GM12878 (cell line): Measurements from ENCODE around the gene REPS2. TPM values are rescaled to one million over a fixed set of nuclear protein-coding genes. Genes with fewer than 3 reads are reported as not detected.

ENCODE experiments used
- ATAC-seq: fragments of 200-7000 bp; cut with Tn5 transposase; 3 replicates; pipeline ENCODE4 v1.9.1; 2020; ENCODE audit warnings: mild to moderate bottlenecking, moderate library complexity
- BruUV-seq: library from RNA; stranded (reverse); fragments of 400-500 nt; replicated peaks from 2 replicates; lab custom pipeline; 2021; lab: Mats Ljungman, UMichigan
- CTCF ChIA-PET: fragments of 300-600 bp; sonication (Branson Sonifier 250); formaldehyde crosslinking; extraction: SDS; loops from one replicate; lab custom pipeline; 2021; ENCODE audit warnings: inconsistent platforms; lab: Yijun Ruan, JAX
- POLR2A ChIA-PET: fragments of 350-600 bp; formaldehyde crosslinking; extraction: SDS; loops from one replicate; lab custom pipeline; 2021; ENCODE audit warnings: inconsistent platforms; lab: Charles Lee
- RAD21 ChIA-PET: fragments of 300-600 bp; sonication (Branson Sonifier 250); formaldehyde crosslinking; loops from one replicate; lab custom pipeline; 2023; ENCODE audit warnings: antibody characterized with exemption; ENCODE audit not compliant: unreplicated experiment; lab: Charles Lee
- SMC1A ChIA-PET: fragments of 300-600 bp; sonication (Branson Sonifier 250); formaldehyde crosslinking; loops from one replicate; lab custom pipeline; 2023; ENCODE audit not compliant: unreplicated experiment, uncharacterized antibody; lab: Charles Lee
- DNase-seq: peaks from one replicate; pipeline ENCODE4 v3.0.0-alpha.2; 2011; ENCODE audit warnings: low read depth, low spot score
- FAIRE-seq: peaks from 3 replicates; lab custom pipeline; 2011; peaks lifted over from hg19 to GRCh38; lab: Jason Lieb, UNC
- H2AFZ ChIP-seq: 2 replicates; pipeline ENCODE4 v1.6.0; 2011; ENCODE audit warnings: low read depth, low read length, control low read depth; ENCODE audit not compliant: control insufficient read depth
- H3K27ac ChIP-seq: 2 replicates; pipeline ENCODE4 v1.5.1; 2011; ENCODE audit warnings: control low read depth; ENCODE audit not compliant: control insufficient read depth, insufficient read depth
- H3K27me3 ChIP-seq, 2 experiments: replicated peaks in 1 of 2; 2 replicates each; pipeline versions ENCODE4 v1.6.0 to v1.6.1; 2011; ENCODE audit warnings: low read length in 1 of 2; ENCODE audit not compliant: control insufficient read depth in 2 of 2, insufficient read depth in 2 of 2
- H3K36me3 ChIP-seq, 2 experiments: 2 replicates each; pipeline ENCODE4 v1.5.1; 2011; ENCODE audit warnings: low read length in 1 of 2; ENCODE audit not compliant: control insufficient read depth in 2 of 2, insufficient read depth in 2 of 2
- H3K4me1 ChIP-seq: 2 replicates; pipeline ENCODE4 v1.6.1; 2011; ENCODE audit warnings: mild to moderate bottlenecking, low read length, moderate library complexity, mixed read lengths; ENCODE audit not compliant: control insufficient read depth, insufficient read depth
- H3K4me2 ChIP-seq: 2 replicates; pipeline ENCODE4 v1.6.0; 2011; ENCODE audit warnings: control low read depth; ENCODE audit not compliant: control insufficient read depth, insufficient read depth
- H3K4me3 ChIP-seq: fragments of 200-600 bp; sonication (generic); 2 replicates; pipeline ENCODE4 v1.5.1; 2016
- H3K79me2 ChIP-seq: 2 replicates; pipeline ENCODE4 v1.6.0; 2011; ENCODE audit warnings: low read length; ENCODE audit not compliant: control insufficient read depth, insufficient read depth
- H3K9ac ChIP-seq: 2 replicates; pipeline ENCODE4 v1.8.0; 2011; ENCODE audit warnings: low read length, control low read depth, mixed read lengths; ENCODE audit not compliant: control insufficient read depth, insufficient read depth
- H3K9me3 ChIP-seq: replicated peaks from 3 replicates; pipeline ENCODE4 v1.5.1; 2011; ENCODE audit warnings: mild to moderate bottlenecking, low read length; ENCODE audit not compliant: control insufficient read depth, insufficient read depth
- H4K20me1 ChIP-seq: 2 replicates; pipeline ENCODE4 v1.6.0; 2011; ENCODE audit not compliant: control insufficient read depth, insufficient read depth
- CHD1 ChIP-seq: IDR thresholded peaks from 2 replicates; pipeline ENCODE4 v1.6.1; 2012; ENCODE audit warnings: low read depth, low read length, improper control_type of control experiment
- FOXM1 ChIP-seq: IDR thresholded peaks from 2 replicates; pipeline ENCODE4 v1.6.1; 2012; ENCODE audit warnings: low read depth, mild to moderate bottlenecking, inconsistent platforms, low read length, moderate library complexity
- MYB ChIP-seq: fragments of 150-350 bp; IDR thresholded peaks from 2 replicates; pipeline ENCODE4 v1.6.1; 2014; ENCODE audit warnings: mild to moderate bottlenecking, low read depth, low read length, borderline replicate concordance
- POLR2AphosphoS2 ChIP-seq: IDR thresholded peaks from 2 replicates; pipeline ENCODE4 v1.6.1; 2011; ENCODE audit warnings: low read depth, mild to moderate bottlenecking, low read length, improper control_type of control experiment, moderate library complexity
- SMARCA5 ChIP-seq: fragments of 450-650 bp; IDR thresholded peaks from 2 replicates; pipeline ENCODE4 v1.6.1; 2017; ENCODE audit warnings: mild to moderate bottlenecking
- STAT3 ChIP-seq: IDR thresholded peaks from 2 replicates; pipeline ENCODE4 v1.6.1; 2011; ENCODE audit warnings: low read depth, low read length, improper control_type of control experiment
- TAF1 ChIP-seq: IDR thresholded peaks from 2 replicates; pipeline ENCODE4 v1.6.1; 2011; ENCODE audit warnings: mild to moderate bottlenecking, low read depth, low read length, borderline replicate concordance
- TCF12 ChIP-seq: IDR thresholded peaks from 2 replicates; pipeline ENCODE4 v1.6.1; 2011; ENCODE audit warnings: low read depth, mild to moderate bottlenecking, low read length
- USF2 ChIP-seq: IDR thresholded peaks from 2 replicates; pipeline ENCODE4 v1.6.1; 2011; ENCODE audit warnings: low read depth, low read length, improper control_type of control experiment, borderline replicate concordance
- WGBS: methylation state at CpG from one replicate; pipeline ENCODE4 v1.1.6; 2016; ENCODE audit warnings: low lambda C conversion rate; ENCODE audit not compliant: insufficient replicate concordance, insufficient coverage; ENCODE audit errors: missing lambda C conversion rate; 5-methylcytosine and 5-hydroxymethylcytosine counted together
- in situ Hi-C: fragments of 300-500 bp; cut with MboI; formaldehyde crosslinking; loops from 9 replicates; pipeline ENCODE4 v1.14.3; 2018; ENCODE audit warnings: mixed read lengths
- intact Hi-C: fragments of 100-400 bp; cut with micrococcal nuclease; formaldehyde crosslinking; loops from one replicate; pipeline ENCODE4 v1.14.2; 2022; ENCODE audit not compliant: unreplicated experiment
- polyA plus RNA-seq, 11 experiments: library from polyadenylated mRNA; depleted of rRNA in 4 of 11; unstranded in 6 of 11; stranded (reverse) in 5 of 11; fragments of >200 nt; fragmentation: Nextera tagmentation in 4 of 11; fragmentation: Illumina TruSeq in 1 of 11; extraction: Ambion mirVana in 4 of 11; extraction: Trizol in 1 of 11; gene quantifications; 1 replicate in 1 of 11; 2 replicates in 10 of 11; pipeline versions ENCODE4 v1.2.1 to v1.2.3, GENCODE V29; 2011 to 2016; ENCODE audit warnings: inconsistent platforms in 2 of 11, missing spikeins in 2 of 11, low read depth in 1 of 11
- total RNA-seq, 4 experiments: library from RNA; depleted of rRNA in 3 of 4; stranded (reverse); fragments of >200 nt in 3 of 4; fragmentation: Illumina TruSeq in 1 of 4; extraction: Trizol in 1 of 4; gene quantifications; 2 replicates each; pipeline versions ENCODE4 v1.2.1 to v1.2.3, GENCODE V29; 2013 to 2021
- TF ChIP-seq, protein P1 (sequence below): fragments of 450-650 bp; formaldehyde crosslinking; IDR thresholded peaks from 2 replicates; pipeline ENCODE4 v1.4.0; 2020; ENCODE audit warnings: mild to moderate bottlenecking, moderate library complexity

The REPS2 gene
- total and polyA plus RNA-seq, 10 of the 15 experiments (the other 5 are each of a cell fraction or from before 2014, with no cell fraction given), result 2.1 to 6.8 (median 3.9) TPM

- in situ Hi-C loops, result no loop called here
- WGBS, result 0% methylated on average over 2 of the region's 2 CpGs
- no peaks in the 10 kb centered on the region for H3K9me3 ChIP-seq
- ATAC-seq (no peak), FAIRE-seq (no peak), DNase-seq (no peak)
- H3K79me2 ChIP-seq, result no peaks in the 10 kb centered on the region
- no peaks in the 10 kb centered on the region for H4K20me1 ChIP-seq
- no peak overlapping the region for H3K4me3 ChIP-seq
- ChIA-PET RAD21 (no interaction called here), CTCF (interaction anchor here (1.3 to 2.3 kb wide), 6 partner anchors 7 to 539 kb away, joined by 3 to 16 read pairs (median 6); no protein-coding TSS in a partner anchor), POLR2A (no interaction called here), SMC1A (interaction anchor here (0.6 to 3.8 kb wide), 5 partner anchors 9 to 170 kb away, joined by 3 to 20 read pairs (median 3); no protein-coding TSS in a partner anchor)
- no peaks in the 10 kb centered on the region for H3K36me3 ChIP-seq
- H3K27ac ChIP-seq, result no peak overlapping the region
- intact Hi-C loops, result no loop called here
- H2AFZ ChIP-seq, result no peak overlapping the region
- TF ChIP-seq CHD1, result no peak
- TF ChIP-seq FOXM1, result no peak
- TF ChIP-seq TAF1, result no peak
- TF ChIP-seq STAT3, result no peak
- TF ChIP-seq MYB, result no peak
- TF ChIP-seq TCF12, result no peak
- TF ChIP-seq, protein P1, sequence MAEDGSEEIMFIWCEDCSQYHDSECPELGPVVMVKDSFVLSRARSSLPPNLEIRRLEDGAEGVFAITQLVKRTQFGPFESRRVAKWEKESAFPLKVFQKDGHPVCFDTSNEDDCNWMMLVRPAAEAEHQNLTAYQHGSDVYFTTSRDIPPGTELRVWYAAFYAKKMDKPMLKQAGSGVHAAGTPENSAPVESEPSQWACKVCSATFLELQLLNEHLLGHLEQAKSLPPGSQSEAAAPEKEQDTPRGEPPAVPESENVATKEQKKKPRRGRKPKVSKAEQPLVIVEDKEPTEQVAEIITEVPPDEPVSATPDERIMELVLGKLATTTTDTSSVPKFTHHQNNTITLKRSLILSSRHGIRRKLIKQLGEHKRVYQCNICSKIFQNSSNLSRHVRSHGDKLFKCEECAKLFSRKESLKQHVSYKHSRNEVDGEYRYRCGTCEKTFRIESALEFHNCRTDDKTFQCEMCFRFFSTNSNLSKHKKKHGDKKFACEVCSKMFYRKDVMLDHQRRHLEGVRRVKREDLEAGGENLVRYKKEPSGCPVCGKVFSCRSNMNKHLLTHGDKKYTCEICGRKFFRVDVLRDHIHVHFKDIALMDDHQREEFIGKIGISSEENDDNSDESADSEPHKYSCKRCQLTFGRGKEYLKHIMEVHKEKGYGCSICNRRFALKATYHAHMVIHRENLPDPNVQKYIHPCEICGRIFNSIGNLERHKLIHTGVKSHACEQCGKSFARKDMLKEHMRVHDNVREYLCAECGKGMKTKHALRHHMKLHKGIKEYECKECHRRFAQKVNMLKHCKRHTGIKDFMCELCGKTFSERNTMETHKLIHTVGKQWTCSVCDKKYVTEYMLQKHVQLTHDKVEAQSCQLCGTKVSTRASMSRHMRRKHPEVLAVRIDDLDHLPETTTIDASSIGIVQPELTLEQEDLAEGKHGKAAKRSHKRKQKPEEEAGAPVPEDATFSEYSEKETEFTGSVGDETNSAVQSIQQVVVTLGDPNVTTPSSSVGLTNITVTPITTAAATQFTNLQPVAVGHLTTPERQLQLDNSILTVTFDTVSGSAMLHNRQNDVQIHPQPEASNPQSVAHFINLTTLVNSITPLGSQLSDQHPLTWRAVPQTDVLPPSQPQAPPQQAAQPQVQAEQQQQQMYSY (CRISPR knock-in tag), result no peak
- TF ChIP-seq SMARCA5, result no peak
- no peak for TF ChIP-seq POLR2AphosphoS2
- TF ChIP-seq USF2, result no peak
- no peak overlapping the region for H3K9ac ChIP-seq
- no TSS peak for BruUV-seq
- no peaks in the 10 kb centered on the region for H3K4me1 ChIP-seq
- H3K27me3 ChIP-seq, result 0 out of 4 replicates have a peak, but pooled peaks cover 0 to 2% of the 10 kb centered on the region in 2 experiments
- H3K4me2 ChIP-seq, result no peak overlapping the region
Observed at GRCh38 chrX:17052793-17053192, 106.3 kb downstream of the REPS2 start.
